Panc1 (cell line): ENCODE data around the gene STX3. TPM values are rescaled to one million over a fixed set of nuclear protein-coding genes. Genes with fewer than 3 reads are reported as not detected.

Source experiments
- ATAC-seq: fragments of 200-7000 bp; cut with Tn5 transposase; 2 replicates; pipeline ENCODE4 v1.9.1; 2020; ENCODE audit warnings: mild to moderate bottlenecking, moderate library complexity
- BruUV-seq: library from RNA; stranded (reverse); fragments of 400-500 nt; replicated peaks from 2 replicates; lab custom pipeline; 2021; lab: Mats Ljungman, UMichigan
- CTCF ChIA-PET: fragments of 300-600 bp; sonication (Branson Sonifier 250); formaldehyde crosslinking; loops from one replicate; lab custom pipeline; 2022; ENCODE audit warnings: antibody characterized with exemption; lab: Charles Lee
- POLR2A ChIA-PET: fragments of 300-600 bp; sonication (Branson Sonifier 250); formaldehyde crosslinking; loops from one replicate; lab custom pipeline; 2022; ENCODE audit warnings: antibody characterized with exemption; lab: Charles Lee
- DNase-seq: peaks from one replicate; pipeline ENCODE4 v3.0.0-alpha.2; 2010; ENCODE audit warnings: low read depth, low spot score
- H3K27ac ChIP-seq: 2 replicates; pipeline ENCODE4 v1.5.1; 2011; ENCODE audit warnings: mild to moderate bottlenecking, low read length, inconsistent platforms
- H3K27me3 ChIP-seq: fragments of 200-500 bp; sonication (Bioruptor generic); 2 replicates; pipeline ENCODE4 v1.6.0; 2014; ENCODE audit warnings: low read length, inconsistent platforms; ENCODE audit not compliant: control insufficient read depth, insufficient read depth
- H3K36me3 ChIP-seq: fragments of 200-500 bp; sonication (Bioruptor generic); 2 replicates; pipeline ENCODE4 v1.5.1; 2014; ENCODE audit warnings: inconsistent platforms, mild to moderate bottlenecking, low read length, moderate library complexity; ENCODE audit not compliant: control insufficient read depth, insufficient read depth
- H3K4me1 ChIP-seq: 2 replicates; pipeline ENCODE4 v1.5.1; 2011; ENCODE audit warnings: inconsistent platforms, mild to moderate bottlenecking, low read length, moderate library complexity; ENCODE audit not compliant: control insufficient read depth, insufficient read depth
- H3K4me3 ChIP-seq, 2 experiments: 2 replicates each; pipeline ENCODE4 v1.5.1; 2011 to 2012; ENCODE audit warnings: low read depth in 2 of 2, low read length in 2 of 2, mild to moderate bottlenecking in 2 of 2, inconsistent platforms in 1 of 2, moderate library complexity in 1 of 2
- H3K9me3 ChIP-seq: fragments of 200-500 bp; sonication (Bioruptor generic); 2 replicates; pipeline ENCODE4 v1.5.1; 2014; ENCODE audit warnings: low read depth, mild to moderate bottlenecking, inconsistent platforms, low read length, moderate library complexity; ENCODE audit not compliant: control insufficient read depth, insufficient read depth
- CTCF ChIP-seq: fragments of 450-650 bp; IDR thresholded peaks from 2 replicates; pipeline ENCODE4 v1.5.1; 2017; ENCODE audit warnings: mild to moderate bottlenecking
- POLR2AphosphoS5 ChIP-seq: IDR thresholded peaks from 2 replicates; pipeline ENCODE4 v1.6.1; 2012; ENCODE audit warnings: mild to moderate bottlenecking, low read depth, low read length, moderate library complexity
- REST ChIP-seq, 2 experiments: IDR thresholded peaks; 2 replicates each; pipeline ENCODE4 v1.6.1; 2011 to 2012; ENCODE audit warnings: low read depth in 2 of 2, control low read depth in 1 of 2, low read length in 1 of 2, mild to moderate bottlenecking in 1 of 2, moderate library complexity in 1 of 2; ENCODE audit not compliant: insufficient read depth in 1 of 2
- SIN3A ChIP-seq: IDR thresholded peaks from 2 replicates; pipeline ENCODE4 v1.6.1; 2012; ENCODE audit warnings: low read depth, mild to moderate bottlenecking, low read length, moderate library complexity, borderline replicate concordance; ENCODE audit not compliant: insufficient read depth
- TCF7L2 ChIP-seq: IDR thresholded peaks from 2 replicates; pipeline ENCODE4 v1.6.1; 2011; ENCODE audit warnings: mild to moderate bottlenecking, low read depth, low read length, inconsistent platforms
- in situ Hi-C: cut with HindIII; loops from 2 replicates; pipeline ENCODE4 v1.10.0; 2016; ENCODE audit warnings: low sequenced_read_pairs, low pct_unique_long_range_greater_than_20kb
- intact Hi-C: fragments of 100-400 bp; cut with micrococcal nuclease; formaldehyde crosslinking; loops from one replicate; pipeline ENCODE4 v1.10.0; 2022; ENCODE audit not compliant: unreplicated experiment
- total RNA-seq: library from RNA; stranded (reverse); gene quantifications from one replicate; pipeline ENCODE4 v1.2.1, GENCODE V29; 2021; ENCODE audit not compliant: unreplicated experiment

STX3 gene
- total RNA-seq, 1 experiment from 2014 or later, result 34.8 TPM

- ATAC-seq (peak; percentile 93), DNase-seq (peak; percentile 81)
- ChIA-PET POLR2A (interaction anchor here (0.6 kb wide), 2 partner anchors 28 to 39 kb away, joined by 3 to 8 read pairs; no protein-coding TSS in a partner anchor), CTCF (interaction anchor here (0.6 kb wide), 1 partner anchor 115 kb away, joined by 3 read pairs; no protein-coding TSS in a partner anchor)
- Histone ChIP-seq H3K27me3 (no peaks in the 10 kb centered on the region), H3K9me3 (no peaks in the 10 kb centered on the region), H3K4me1 (peaks cover 21% of the 10 kb centered on the region), H3K4me3 (no peak overlapping the region), H3K27ac (peak overlapping the region; percentile 31; the same call in 1 of the 2 replicates), H3K36me3 (no peaks in the 10 kb centered on the region)
- no peak for TF ChIP-seq TCF7L2
- no peak for TF ChIP-seq CTCF
- TF ChIP-seq POLR2AphosphoS5, result peak; percentile 65; the same call in 1 of the 2 replicates
- no peak for TF ChIP-seq REST (IDR thresholded peaks at IDR 0.05; ENCODE audit: insufficient read depth in 1 of 2, low read depth in 2 of 2, low read length in 1 of 2)
- TF ChIP-seq SIN3A, result no peak
- BruUV-seq, result no TSS peak
- intact Hi-C loops, result loop anchor here (10.0 kb wide), 1 partner anchor 222 kb away; no protein-coding TSS in a partner anchor
- in situ Hi-C loops, result no loop called here
Observed at GRCh38 chr11:59776210-59777066, 21.3 kb downstream of the STX3 start.

GRCh38 chr11:59777104-59777503 is 21.9 kb downstream of the STX3 start:
- no peak for TF ChIP-seq CTCF
- TF ChIP-seq TCF7L2, result no peak
- no peak for TF ChIP-seq POLR2AphosphoS5
- no peak for TF ChIP-seq SIN3A
- ChIA-PET POLR2A (interaction anchor here (0.6 kb wide), 1 partner anchor 28 kb away, joined by 8 read pairs; no protein-coding TSS in a partner anchor), CTCF (no interaction called here)
- H3K9me3 ChIP-seq, result no peaks in the 10 kb centered on the region
- H3K27ac ChIP-seq, result no peak overlapping the region
- in situ Hi-C loops (no loop called here), intact Hi-C loops (loop anchor here (10.0 kb wide), 1 partner anchor 222 kb away; no protein-coding TSS in a partner anchor)
- no peak for ATAC-seq
- no peak overlapping the region for H3K4me3 ChIP-seq
- peaks cover 21% of the 10 kb centered on the region for H3K4me1 ChIP-seq
- H3K27me3 ChIP-seq, result no peaks in the 10 kb centered on the region
- H3K36me3 ChIP-seq, result no peaks in the 10 kb centered on the region
- DNase-seq, result no peak
- BruUV-seq, result no TSS peak
